Inflammatory macrophage treated with lipopolysaccharide for 1 hour (primary cell): ENCODE data around the gene EXOC7.

ENCODE experiments used
- DNase-seq, 2 donors: peaks; one replicate each; pipeline ENCODE4 v3.0.0-alpha.2; 2020 to 2022

The EXOC7 gene

GRCh38 chr17:76103274-76104139, at the start of gene EXOC7:
TSS of gene EXOC7 (minus strand) at chr17:76103787. CDS start at chr17:76103692, 95 bp downstream.
- DNase-seq = peak; percentile 90 to 98

- DNase-seq = no peak
Measured at GRCh38 chr17:76153202-76153601, 49.6 kb upstream of the EXOC7 start.

GRCh38 chr17:76152591-76152990, 49.0 kb upstream of the EXOC7 start:
- DNase-seq = no peak

GRCh38 chr17:76151896-76152454, 48.4 kb upstream of the EXOC7 start:
- no peak for DNase-seq

- DNase-seq = no peak
Measured at GRCh38 chr17:76150712-76151622, 47.4 kb upstream of the EXOC7 start.

- DNase-seq = no peak
Measured at GRCh38 chr17:76149214-76149613, 45.6 kb upstream of the EXOC7 start.

- DNase-seq = no peak
Measured at GRCh38 chr17:76148015-76148326, 44.4 kb upstream of the EXOC7 start.

- DNase-seq = peak in 1 of 2 donors; percentile 49
Measured at GRCh38 chr17:76147211-76148014, 43.8 kb upstream of the EXOC7 start.

- no peak for DNase-seq
Measured at GRCh38 chr17:76146053-76146851, 42.7 kb upstream of the EXOC7 start.

GRCh38 chr17:76145231-76146052, 41.9 kb upstream of the EXOC7 start:
- DNase-seq = no peak

GRCh38 chr17:76142585-76143041, 39.0 kb upstream of the EXOC7 start:
- DNase-seq = no peak

- no peak for DNase-seq
Measured at GRCh38 chr17:76142039-76142584, 38.5 kb upstream of the EXOC7 start.

GRCh38 chr17:76141212-76142038, 37.8 kb upstream of the EXOC7 start, which contains the start of gene FOXJ1:
TSS of gene FOXJ1 (minus strand) at chr17:76141245. CDS start at chr17:76140395, 850 bp downstream.
- DNase-seq = peak; percentile 77 to 94

GRCh38 chr17:76140661-76141211, 37.1 kb upstream of the EXOC7 start:
- DNase-seq = no peak

- no peak for DNase-seq
Measured at GRCh38 chr17:76139801-76140660, 36.4 kb upstream of the EXOC7 start.

- no peak for DNase-seq
Measured at GRCh38 chr17:76138896-76139752, 35.5 kb upstream of the EXOC7 start.
